WTC11 (cell line): Measurements from ENCODE around the gene COL5A2. TPM values are rescaled to one million over a fixed set of nuclear protein-coding genes. Genes with fewer than 3 reads are reported as not detected.

ENCODE experiments used
- ATAC-seq: fragments of 200-7000 bp; cut with Tn5 transposase; 2 replicates; pipeline ENCODE4 v1.10.0; 2021; ENCODE audit warnings: mild to moderate bottlenecking, moderate library complexity
- CTCF ChIA-PET: fragments of 300-600 bp; sonication (Branson Sonifier 250); formaldehyde crosslinking; loops from one replicate; lab custom pipeline; 2021; ENCODE audit warnings: antibody characterized with exemption; lab: Charles Lee
- POLR2A ChIA-PET: fragments of 350-600 bp; sonication (Branson Sonifier 250); formaldehyde crosslinking; loops from one replicate; lab custom pipeline; 2021; ENCODE audit warnings: antibody characterized with exemption; lab: Charles Lee
- DNase-seq: peaks from one replicate; pipeline ENCODE4 v3.0.0; 2021; ENCODE audit warnings: low spot score
- H3K27ac Mint-ChIP-seq: 2 replicates; pipeline ENCODE4 v1.8.0; 2021; ENCODE audit warnings: mixed read lengths
- H3K27me3 Mint-ChIP-seq: 2 replicates; pipeline ENCODE4 v1.8.0; 2021; ENCODE audit warnings: low read depth, mild to moderate bottlenecking, moderate library complexity, mixed read lengths
- H3K36me3 Mint-ChIP-seq: 2 replicates; pipeline ENCODE4 v1.8.0; 2021; ENCODE audit warnings: mixed read lengths
- H3K4me1 Mint-ChIP-seq: 2 replicates; pipeline ENCODE4 v1.8.0; 2022; ENCODE audit warnings: mixed read lengths
- H3K4me3 Mint-ChIP-seq: 2 replicates; pipeline ENCODE4 v1.8.0; 2021; ENCODE audit warnings: mild to moderate bottlenecking, moderate library complexity, mixed read lengths
- H3K9me3 Mint-ChIP-seq: 2 replicates; pipeline ENCODE4 v1.8.0; 2021; ENCODE audit warnings: mixed read lengths
- ATF1 ChIP-seq: sonication (generic); formaldehyde crosslinking; IDR thresholded peaks from 2 replicates; pipeline ENCODE4 v1.8.1; 2023; ENCODE audit warnings: mild to moderate bottlenecking, moderate library complexity, missing genetic modification reagents
- ELF4 ChIP-seq: sonication (generic); formaldehyde crosslinking; IDR thresholded peaks from 2 replicates; pipeline ENCODE4 v1.8.1; 2022; ENCODE audit warnings: low read depth, mild to moderate bottlenecking, moderate library complexity, missing genetic modification reagents
- FOXJ3 ChIP-seq: sonication (generic); formaldehyde crosslinking; IDR thresholded peaks from 2 replicates; pipeline ENCODE4 v1.9.0; 2021; ENCODE audit warnings: missing genetic modification reagents, mild to moderate bottlenecking, borderline replicate concordance
- FOXP1 ChIP-seq: sonication (generic); formaldehyde crosslinking; IDR thresholded peaks from 2 replicates; pipeline ENCODE4 v1.8.0; 2022; ENCODE audit warnings: missing genetic modification reagents, mild to moderate bottlenecking, moderate library complexity, borderline replicate concordance
- GRHL2 ChIP-seq: fragments of 250-450 bp; sonication (Bioruptor Pico); IDR thresholded peaks from 2 replicates; pipeline ENCODE4 v1.8.0; 2022; ENCODE audit warnings: mild to moderate bottlenecking, moderate library complexity; ENCODE audit not compliant: insufficient replicate concordance, severe bottlenecking
- GTF2I ChIP-seq: fragments of 250-450 bp; sonication (Bioruptor Pico); conservative IDR thresholded peaks from 2 replicates; pipeline ENCODE4 v1.4.0; 2021; ENCODE audit warnings: mild to moderate bottlenecking
- MXD4 ChIP-seq: fragments of 250-450 bp; sonication (Bioruptor Pico); IDR thresholded peaks from 2 replicates; pipeline ENCODE4 v1.8.0; 2021; ENCODE audit warnings: mild to moderate bottlenecking, moderate library complexity, borderline replicate concordance
- MYBL2 ChIP-seq: sonication (generic); formaldehyde crosslinking; IDR thresholded peaks from 2 replicates; pipeline ENCODE4 v1.8.1; 2023; ENCODE audit warnings: mild to moderate bottlenecking, moderate library complexity, missing genetic modification reagents
- OVOL2 ChIP-seq: fragments of 250-450 bp; sonication (Bioruptor Pico); IDR thresholded peaks from 2 replicates; pipeline ENCODE4 v1.9.0; 2021; ENCODE audit warnings: mild to moderate bottlenecking, borderline replicate concordance
- SP1 ChIP-seq: sonication (generic); formaldehyde crosslinking; conservative IDR thresholded peaks from 2 replicates; pipeline ENCODE4 v1.8.1; 2022; ENCODE audit warnings: missing genetic modification reagents
- TEAD1 ChIP-seq: sonication (generic); formaldehyde crosslinking; IDR thresholded peaks from 2 replicates; pipeline ENCODE4 v1.8.0; 2022; ENCODE audit warnings: mild to moderate bottlenecking, missing genetic modification reagents
- TP53 ChIP-seq: sonication (generic); formaldehyde crosslinking; IDR thresholded peaks from 2 replicates; pipeline ENCODE4 v1.8.1; 2023; ENCODE audit warnings: mild to moderate bottlenecking, missing genetic modification reagents
- ZBTB21 ChIP-seq: sonication (generic); formaldehyde crosslinking; IDR thresholded peaks from 2 replicates; pipeline ENCODE4 v1.8.1; 2023; ENCODE audit warnings: mild to moderate bottlenecking, missing genetic modification reagents, borderline replicate concordance
- ZNF121 ChIP-seq: sonication (generic); formaldehyde crosslinking; IDR thresholded peaks from 2 replicates; pipeline ENCODE4 v1.8.0; 2023; ENCODE audit warnings: missing genetic modification reagents
- ZNF138 ChIP-seq: sonication (generic); formaldehyde crosslinking; conservative IDR thresholded peaks from 2 replicates; pipeline ENCODE4 v1.8.1; 2022; ENCODE audit warnings: mild to moderate bottlenecking, moderate library complexity, missing genetic modification reagents
- ZNF263 ChIP-seq: sonication (generic); formaldehyde crosslinking; IDR thresholded peaks from 2 replicates; pipeline ENCODE4 v1.8.1; 2022; ENCODE audit warnings: low read depth, mild to moderate bottlenecking, moderate library complexity, missing genetic modification reagents
- ZNF423 ChIP-seq: fragments of 250-450 bp; sonication (Bioruptor Pico); IDR thresholded peaks from 2 replicates; pipeline ENCODE4 v2.1.2; 2022; ENCODE audit warnings: mild to moderate bottlenecking, moderate library complexity
- total RNA-seq: library from RNA; stranded (reverse); gene quantifications from 3 replicates; pipeline ENCODE4 v1.2.3, GENCODE V29; 2021
- TF ChIP-seq, protein P1 (sequence below): sonication (generic); formaldehyde crosslinking; IDR thresholded peaks from 2 replicates; pipeline ENCODE4 v1.8.1; 2022; ENCODE audit warnings: mild to moderate bottlenecking, missing genetic modification reagents, moderate library complexity, borderline replicate concordance
- TF ChIP-seq, protein P2 (sequence below): sonication (generic); formaldehyde crosslinking; IDR thresholded peaks from 2 replicates; pipeline ENCODE4 v1.8.1; 2023; ENCODE audit warnings: mild to moderate bottlenecking, missing genetic modification reagents
- TF ChIP-seq, protein P3 (sequence below): sonication (generic); formaldehyde crosslinking; conservative IDR thresholded peaks from 2 replicates; pipeline ENCODE4 v1.8.1; 2022; ENCODE audit warnings: mild to moderate bottlenecking, missing genetic modification reagents
- TF ChIP-seq, protein P4 (sequence below): sonication (generic); formaldehyde crosslinking; IDR thresholded peaks from 2 replicates; pipeline ENCODE4 v1.8.1; 2022; ENCODE audit warnings: missing genetic modification reagents, borderline replicate concordance
- TF ChIP-seq, protein P5 (sequence below): sonication (generic); formaldehyde crosslinking; IDR thresholded peaks from 2 replicates; pipeline ENCODE4 v1.8.1; 2022; ENCODE audit warnings: mild to moderate bottlenecking, moderate library complexity, missing genetic modification reagents
- TF ChIP-seq, protein P6 (sequence below): fragments of 200-600 bp; IDR thresholded peaks from 2 replicates; pipeline ENCODE4 v1.8.0; 2022; ENCODE audit warnings: antibody characterized with exemption

The COL5A2 gene
- total RNA-seq, 1 experiment from 2014 or later: 16.0 TPM

DNA sequence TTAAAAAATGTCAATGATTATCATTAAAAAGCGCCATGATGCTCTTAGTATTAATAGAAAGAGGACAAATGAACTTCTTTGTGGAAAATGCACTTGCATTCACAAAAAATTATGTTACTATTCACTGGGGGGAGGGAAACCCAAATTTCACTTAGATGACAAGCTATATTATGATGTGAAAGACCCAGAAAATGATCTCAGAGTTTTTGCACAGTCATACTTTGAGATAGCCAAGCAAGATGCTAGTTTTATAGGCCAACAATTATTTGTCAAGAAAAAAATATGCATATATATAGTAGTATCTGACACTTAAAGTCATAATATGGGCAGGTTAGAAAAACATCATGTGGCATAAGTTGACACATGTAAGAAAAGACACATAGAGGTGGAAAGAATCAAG, 31.6 kb downstream of the COL5A2 start:
- CTCF ChIA-PET: no interaction called here
- no peaks in the 10 kb centered on the region for H3K27me3 Mint-ChIP-seq

DNA sequence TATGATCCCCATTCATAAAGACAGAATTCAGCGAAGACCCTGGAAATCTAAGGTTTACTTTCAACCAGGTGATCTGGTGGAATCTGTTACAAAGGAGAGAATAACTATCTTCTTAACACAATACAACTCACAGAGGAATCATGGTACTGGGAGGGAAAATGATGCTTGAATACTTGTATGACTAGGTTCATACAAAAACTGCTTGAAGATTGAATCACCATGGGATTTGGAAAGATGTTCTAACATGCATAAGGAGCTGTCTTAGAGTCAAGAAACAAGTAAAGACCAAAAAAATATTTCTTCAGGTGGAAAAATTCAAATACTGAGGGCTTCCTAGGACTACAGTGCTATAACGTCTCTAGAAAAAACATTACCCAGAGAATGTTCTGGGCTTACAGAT, 32.2 kb downstream of the COL5A2 start:
- no peak overlapping the region for H3K4me3 Mint-ChIP-seq
- no peak for ATAC-seq
- DNase-seq: no peak
- no peaks in the 10 kb centered on the region for H3K27me3 Mint-ChIP-seq
- no peak overlapping the region for H3K27ac Mint-ChIP-seq
- CTCF ChIA-PET: no interaction called here
- no peak for TF ChIP-seq FOXP1
- TF ChIP-seq OVOL2 (CRISPR knock-in tag): no peak
- no peak for TF ChIP-seq GRHL2 (CRISPR knock-in tag)
- TF ChIP-seq, protein P1, sequence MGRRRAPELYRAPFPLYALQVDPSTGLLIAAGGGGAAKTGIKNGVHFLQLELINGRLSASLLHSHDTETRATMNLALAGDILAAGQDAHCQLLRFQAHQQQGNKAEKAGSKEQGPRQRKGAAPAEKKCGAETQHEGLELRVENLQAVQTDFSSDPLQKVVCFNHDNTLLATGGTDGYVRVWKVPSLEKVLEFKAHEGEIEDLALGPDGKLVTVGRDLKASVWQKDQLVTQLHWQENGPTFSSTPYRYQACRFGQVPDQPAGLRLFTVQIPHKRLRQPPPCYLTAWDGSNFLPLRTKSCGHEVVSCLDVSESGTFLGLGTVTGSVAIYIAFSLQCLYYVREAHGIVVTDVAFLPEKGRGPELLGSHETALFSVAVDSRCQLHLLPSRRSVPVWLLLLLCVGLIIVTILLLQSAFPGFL (CRISPR knock-in tag): no peak
- no peak for TF ChIP-seq MXD4
- TF ChIP-seq, protein P2, sequence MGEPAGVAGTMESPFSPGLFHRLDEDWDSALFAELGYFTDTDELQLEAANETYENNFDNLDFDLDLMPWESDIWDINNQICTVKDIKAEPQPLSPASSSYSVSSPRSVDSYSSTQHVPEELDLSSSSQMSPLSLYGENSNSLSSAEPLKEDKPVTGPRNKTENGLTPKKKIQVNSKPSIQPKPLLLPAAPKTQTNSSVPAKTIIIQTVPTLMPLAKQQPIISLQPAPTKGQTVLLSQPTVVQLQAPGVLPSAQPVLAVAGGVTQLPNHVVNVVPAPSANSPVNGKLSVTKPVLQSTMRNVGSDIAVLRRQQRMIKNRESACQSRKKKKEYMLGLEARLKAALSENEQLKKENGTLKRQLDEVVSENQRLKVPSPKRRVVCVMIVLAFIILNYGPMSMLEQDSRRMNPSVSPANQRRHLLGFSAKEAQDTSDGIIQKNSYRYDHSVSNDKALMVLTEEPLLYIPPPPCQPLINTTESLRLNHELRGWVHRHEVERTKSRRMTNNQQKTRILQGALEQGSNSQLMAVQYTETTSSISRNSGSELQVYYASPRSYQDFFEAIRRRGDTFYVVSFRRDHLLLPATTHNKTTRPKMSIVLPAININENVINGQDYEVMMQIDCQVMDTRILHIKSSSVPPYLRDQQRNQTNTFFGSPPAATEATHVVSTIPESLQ (CRISPR knock-in tag): no peak
- TF ChIP-seq, protein P3, sequence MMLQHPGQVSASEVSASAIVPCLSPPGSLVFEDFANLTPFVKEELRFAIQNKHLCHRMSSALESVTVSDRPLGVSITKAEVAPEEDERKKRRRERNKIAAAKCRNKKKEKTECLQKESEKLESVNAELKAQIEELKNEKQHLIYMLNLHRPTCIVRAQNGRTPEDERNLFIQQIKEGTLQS (CRISPR knock-in tag): no peak
- TF ChIP-seq MYBL2 (CRISPR knock-in tag): no peak
- TF ChIP-seq ZNF263 (CRISPR knock-in tag): no peak
- TF ChIP-seq TP53 (CRISPR knock-in tag): no peak
- TF ChIP-seq ELF4 (CRISPR knock-in tag): no peak
- TF ChIP-seq, protein P4, sequence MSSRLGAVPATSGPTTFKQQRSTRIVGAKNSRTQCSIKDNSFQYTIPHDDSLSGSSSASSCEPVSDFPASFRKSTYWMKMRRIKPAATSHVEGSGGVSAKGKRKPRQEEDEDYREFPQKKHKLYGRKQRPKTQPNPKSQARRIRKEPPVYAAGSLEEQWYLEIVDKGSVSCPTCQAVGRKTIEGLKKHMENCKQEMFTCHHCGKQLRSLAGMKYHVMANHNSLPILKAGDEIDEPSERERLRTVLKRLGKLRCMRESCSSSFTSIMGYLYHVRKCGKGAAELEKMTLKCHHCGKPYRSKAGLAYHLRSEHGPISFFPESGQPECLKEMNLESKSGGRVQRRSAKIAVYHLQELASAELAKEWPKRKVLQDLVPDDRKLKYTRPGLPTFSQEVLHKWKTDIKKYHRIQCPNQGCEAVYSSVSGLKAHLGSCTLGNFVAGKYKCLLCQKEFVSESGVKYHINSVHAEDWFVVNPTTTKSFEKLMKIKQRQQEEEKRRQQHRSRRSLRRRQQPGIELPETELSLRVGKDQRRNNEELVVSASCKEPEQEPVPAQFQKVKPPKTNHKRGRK (CRISPR knock-in tag): no peak
- no peaks in the 10 kb centered on the region for H3K9me3 Mint-ChIP-seq
- POLR2A ChIA-PET: no interaction called here
- peaks cover 7% of the 10 kb centered on the region for H3K4me1 Mint-ChIP-seq
- H3K36me3 Mint-ChIP-seq: no peaks in the 10 kb centered on the region

More for the DNA sequence above, 31.6 kb downstream of the COL5A2 start:
- Mint-ChIP-seq H3K4me1 (peaks cover 12% of the 10 kb centered on the region), H3K27ac (no peak overlapping the region), H3K4me3 (no peak overlapping the region), H3K36me3 (no peaks in the 10 kb centered on the region), H3K9me3 (no peaks in the 10 kb centered on the region)
- DNase-seq: no peak
- POLR2A ChIA-PET: no interaction called here
- TF ChIP-seq, protein P5, sequence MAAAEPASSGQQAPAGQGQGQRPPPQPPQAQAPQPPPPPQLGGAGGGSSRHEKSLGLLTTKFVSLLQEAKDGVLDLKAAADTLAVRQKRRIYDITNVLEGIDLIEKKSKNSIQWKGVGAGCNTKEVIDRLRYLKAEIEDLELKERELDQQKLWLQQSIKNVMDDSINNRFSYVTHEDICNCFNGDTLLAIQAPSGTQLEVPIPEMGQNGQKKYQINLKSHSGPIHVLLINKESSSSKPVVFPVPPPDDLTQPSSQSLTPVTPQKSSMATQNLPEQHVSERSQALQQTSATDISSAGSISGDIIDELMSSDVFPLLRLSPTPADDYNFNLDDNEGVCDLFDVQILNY (CRISPR knock-in tag): no peak
- no peak for TF ChIP-seq ZNF423 (CRISPR knock-in tag)
- ATAC-seq: no peak

DNA sequence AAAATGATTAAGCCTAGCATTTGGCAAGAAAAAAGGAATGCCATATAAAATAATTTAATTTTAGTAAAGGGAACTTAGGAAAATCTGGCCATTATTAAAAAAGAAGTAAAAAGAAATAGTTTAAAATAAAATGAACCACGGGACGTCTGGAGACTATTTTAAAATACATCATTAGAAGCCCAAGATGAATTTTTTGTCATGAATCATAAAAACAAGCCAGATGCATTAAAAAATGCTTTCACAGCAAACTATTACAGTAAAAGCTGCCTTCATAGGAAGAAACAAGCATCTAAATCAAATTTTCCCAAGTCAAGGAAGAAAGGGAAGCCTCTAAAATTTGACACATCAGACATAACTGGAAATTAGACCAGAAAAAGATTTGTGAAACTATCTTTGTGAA, 33.0 kb downstream of the COL5A2 start:
- ChIA-PET POLR2A (no interaction called here), CTCF (no interaction called here)
- Mint-ChIP-seq H3K36me3 (no peaks in the 10 kb centered on the region), H3K9me3 (no peaks in the 10 kb centered on the region), H3K4me1 (peaks cover 7% of the 10 kb centered on the region), H3K4me3 (no peak overlapping the region), H3K27ac (no peak overlapping the region), H3K27me3 (no peaks in the 10 kb centered on the region)
- ATAC-seq: no peak
- TF ChIP-seq FOXJ3: no peak
- TF ChIP-seq ZBTB21 (CRISPR knock-in tag): no peak
- TF ChIP-seq, protein P1 (CRISPR knock-in tag): no peak
- TF ChIP-seq ZNF121 (CRISPR knock-in tag): no peak
- TF ChIP-seq ELF4 (CRISPR knock-in tag): no peak
- TF ChIP-seq ZNF138: no peak
- TF ChIP-seq TEAD1 (CRISPR knock-in tag): no peak
- no peak for TF ChIP-seq SP1 (CRISPR knock-in tag)
- no peak for TF ChIP-seq ATF1 (CRISPR knock-in tag)
- no peak for TF ChIP-seq GTF2I (CRISPR knock-in tag)
- TF ChIP-seq, protein P6, sequence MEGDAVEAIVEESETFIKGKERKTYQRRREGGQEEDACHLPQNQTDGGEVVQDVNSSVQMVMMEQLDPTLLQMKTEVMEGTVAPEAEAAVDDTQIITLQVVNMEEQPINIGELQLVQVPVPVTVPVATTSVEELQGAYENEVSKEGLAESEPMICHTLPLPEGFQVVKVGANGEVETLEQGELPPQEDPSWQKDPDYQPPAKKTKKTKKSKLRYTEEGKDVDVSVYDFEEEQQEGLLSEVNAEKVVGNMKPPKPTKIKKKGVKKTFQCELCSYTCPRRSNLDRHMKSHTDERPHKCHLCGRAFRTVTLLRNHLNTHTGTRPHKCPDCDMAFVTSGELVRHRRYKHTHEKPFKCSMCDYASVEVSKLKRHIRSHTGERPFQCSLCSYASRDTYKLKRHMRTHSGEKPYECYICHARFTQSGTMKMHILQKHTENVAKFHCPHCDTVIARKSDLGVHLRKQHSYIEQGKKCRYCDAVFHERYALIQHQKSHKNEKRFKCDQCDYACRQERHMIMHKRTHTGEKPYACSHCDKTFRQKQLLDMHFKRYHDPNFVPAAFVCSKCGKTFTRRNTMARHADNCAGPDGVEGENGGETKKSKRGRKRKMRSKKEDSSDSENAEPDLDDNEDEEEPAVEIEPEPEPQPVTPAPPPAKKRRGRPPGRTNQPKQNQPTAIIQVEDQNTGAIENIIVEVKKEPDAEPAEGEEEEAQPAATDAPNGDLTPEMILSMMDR: no peak
- TF ChIP-seq ZNF263 (CRISPR knock-in tag): no peak
- no peak for DNase-seq
